ENCODE data around the gene CLASP2.

CLASP2 gene

GRCh38 chr3:33521736-33522135 lies 196.3 kb downstream of the CLASP2 start:
- Histone ChIP-seq H3K79me2 (ENCODE audit: low read length) (no peaks in the 10 kb centered on the region), H4K20me1 (ENCODE audit: insufficient read depth, low read length) (no peaks in the 10 kb centered on the region), H3K4me3 (ENCODE audit: low read length) (no peak overlapping the region), H3K27ac (ENCODE audit: low read length) (no peak overlapping the region), H3K4me2 (ENCODE audit: low read depth, low read length) (no peak overlapping the region), H3K27me3 (replicated peaks; ENCODE audit: insufficient read depth, low read length) (no peaks in the 10 kb centered on the region), H3F3A (ENCODE audit: insufficient read depth, low read length) (no peaks in the 10 kb centered on the region), H3K4me1 (ENCODE audit: low read length) (no peaks in the 10 kb centered on the region), H3K9me2 (replicated peaks; ENCODE audit: insufficient read depth, low read length) (no peaks in the 10 kb centered on the region), H3K9me3 (replicated peaks; ENCODE audit: insufficient read depth, low read length) (no peaks in the 10 kb centered on the region), H2AFZ (ENCODE audit: low read length) (no peak overlapping the region), H3K36me3 (replicated peaks; ENCODE audit: insufficient read depth, low read length) (no peaks in the 10 kb centered on the region), H3K9ac (ENCODE audit: low read length) (no peak overlapping the region)
- TF ChIP-seq EZH2phosphoT487 (IDR thresholded peaks at IDR 0.05; ENCODE audit: low read length) (no peak), EZH2 (optimal IDR thresholded peaks at IDR 0.05; ENCODE audit: low read depth, low read length) (no peak), CTCF (IDR thresholded peaks at IDR 0.05; ENCODE audit: low read length) (no peak)
- no peak for DNase-seq

GRCh38 chr3:33513262-33513863 lies 204.7 kb downstream of the CLASP2 start:
- Histone ChIP-seq H3K9me3 (replicated peaks; ENCODE audit: insufficient read depth, low read length) (no peaks in the 10 kb centered on the region), H3F3A (ENCODE audit: insufficient read depth, low read length) (no peaks in the 10 kb centered on the region), H3K9me2 (replicated peaks; ENCODE audit: insufficient read depth, low read length) (no peaks in the 10 kb centered on the region), H3K4me1 (ENCODE audit: low read length) (no peaks in the 10 kb centered on the region), H3K4me2 (ENCODE audit: low read depth, low read length) (no peak overlapping the region), H2AFZ (ENCODE audit: low read length) (no peak overlapping the region), H3K4me3 (ENCODE audit: low read length) (no peak overlapping the region), H3K36me3 (replicated peaks; ENCODE audit: insufficient read depth, low read length) (no peaks in the 10 kb centered on the region; the same call in 1 of the 2 replicates), H3K27me3 (replicated peaks; ENCODE audit: insufficient read depth, low read length) (no peaks in the 10 kb centered on the region), H3K79me2 (ENCODE audit: low read length) (no peaks in the 10 kb centered on the region), H4K20me1 (ENCODE audit: insufficient read depth, low read length) (no peaks in the 10 kb centered on the region), H3K9ac (ENCODE audit: low read length) (no peak overlapping the region), H3K27ac (ENCODE audit: low read length) (no peak overlapping the region)
- no peak for DNase-seq
- TF ChIP-seq CTCF (IDR thresholded peaks at IDR 0.05; ENCODE audit: low read length): no peak
- TF ChIP-seq EZH2 (optimal IDR thresholded peaks at IDR 0.05; ENCODE audit: low read depth, low read length): no peak
- TF ChIP-seq EZH2phosphoT487 (IDR thresholded peaks at IDR 0.05; ENCODE audit: low read length): no peak

- Histone ChIP-seq H3K27ac (ENCODE audit: low read length) (no peak overlapping the region), H3K36me3 (replicated peaks; ENCODE audit: insufficient read depth, low read length) (no peaks in the 10 kb centered on the region), H3K9me3 (replicated peaks; ENCODE audit: insufficient read depth, low read length) (no peaks in the 10 kb centered on the region), H4K20me1 (ENCODE audit: insufficient read depth, low read length) (no peaks in the 10 kb centered on the region), H3K4me2 (ENCODE audit: low read depth, low read length) (no peak overlapping the region), H3K27me3 (replicated peaks; ENCODE audit: insufficient read depth, low read length) (no peaks in the 10 kb centered on the region), H3K4me1 (ENCODE audit: low read length) (no peaks in the 10 kb centered on the region), H3K9ac (ENCODE audit: low read length) (no peak overlapping the region), H3F3A (ENCODE audit: insufficient read depth, low read length) (no peaks in the 10 kb centered on the region), H3K4me3 (ENCODE audit: low read length) (no peak overlapping the region), H3K9me2 (replicated peaks; ENCODE audit: insufficient read depth, low read length) (no peaks in the 10 kb centered on the region), H2AFZ (ENCODE audit: low read length) (no peak overlapping the region), H3K79me2 (ENCODE audit: low read length) (no peaks in the 10 kb centered on the region)
- TF ChIP-seq EZH2 (optimal IDR thresholded peaks at IDR 0.05; ENCODE audit: low read depth, low read length) (no peak), CTCF (IDR thresholded peaks at IDR 0.05; ENCODE audit: low read length) (no peak), EZH2phosphoT487 (IDR thresholded peaks at IDR 0.05; ENCODE audit: low read length) (no peak)
- DNase-seq: no peak
Measured at GRCh38 chr3:33505027-33505426, 213.0 kb downstream of the CLASP2 start.

Measured in MM.1S (cell line).